ENCODE results near the gene PXK.

PXK gene

GRCh38 chr3:58459160-58459559 lies 126.5 kb downstream of the PXK start:
- no peaks in the 10 kb centered on the region for H3K36me3 ChIP-seq (ENCODE audit: insufficient read depth, low read length)
- H3K9ac ChIP-seq (ENCODE audit: insufficient read length) = no peak overlapping the region
- no peak for DNase-seq (ENCODE audit: low read depth, low spot score)
- H3K9me3 ChIP-seq (ENCODE audit: low read depth, low read length) = no peaks in the 10 kb centered on the region
- H3K27ac ChIP-seq = no peak overlapping the region
- no peak overlapping the region for H3K4me3 ChIP-seq
- no peak for TF ChIP-seq EZH2 (IDR thresholded peaks at IDR 0.05)

- Histone ChIP-seq H3K9me3 (ENCODE audit: low read depth, low read length) (no peaks in the 10 kb centered on the region), H3K36me3 (ENCODE audit: insufficient read depth, low read length) (no peaks in the 10 kb centered on the region), H3K4me3 (no peak overlapping the region), H3K9ac (ENCODE audit: insufficient read length) (no peak overlapping the region), H3K27ac (peak overlapping the region; percentile 78)
- no peak for DNase-seq (ENCODE audit: low read depth, low spot score)
- no peak for TF ChIP-seq EZH2 (IDR thresholded peaks at IDR 0.05)
- no peak for TF ChIP-seq POLR2AphosphoS5 (IDR thresholded peaks at IDR 0.05; ENCODE audit: borderline replicate concordance, low read depth, low read length)
- TF ChIP-seq FOXP2 (optimal IDR thresholded peaks at IDR 0.05; ENCODE audit: control extremely low read depth, extremely low read length, insufficient read depth) = no peak
Measured at GRCh38 chr3:58462829-58463180, 130.1 kb downstream of the PXK start.

GRCh38 chr3:58463181-58463941 lies 130.7 kb downstream of the PXK start:
- TF ChIP-seq EZH2 (IDR thresholded peaks at IDR 0.05) (no peak), POLR2AphosphoS5 (IDR thresholded peaks at IDR 0.05; ENCODE audit: borderline replicate concordance, low read depth, low read length) (0 out of 2 replicates have a peak, but pooled peaks have one; percentile 23), FOXP2 (optimal IDR thresholded peaks at IDR 0.05; ENCODE audit: control extremely low read depth, extremely low read length, insufficient read depth) (no peak)
- Histone ChIP-seq H3K9ac (ENCODE audit: insufficient read length) (no peak overlapping the region), H3K36me3 (ENCODE audit: insufficient read depth, low read length) (no peaks in the 10 kb centered on the region), H3K9me3 (ENCODE audit: low read depth, low read length) (no peaks in the 10 kb centered on the region), H3K27ac (peak overlapping the region; percentile 78), H3K4me3 (peak overlapping the region; percentile 49)
- DNase-seq (ENCODE audit: low read depth, low spot score) = peak; percentile 39

- Histone ChIP-seq H3K27ac (peak overlapping the region; percentile 78; the same call in 1 of the 2 replicates), H3K9me3 (ENCODE audit: low read depth, low read length) (no peaks in the 10 kb centered on the region), H3K4me3 (no peak overlapping the region), H3K9ac (ENCODE audit: insufficient read length) (no peak overlapping the region), H3K36me3 (ENCODE audit: insufficient read depth, low read length) (no peaks in the 10 kb centered on the region)
- DNase-seq (ENCODE audit: low read depth, low spot score) = no peak
- TF ChIP-seq POLR2AphosphoS5 (IDR thresholded peaks at IDR 0.05; ENCODE audit: borderline replicate concordance, low read depth, low read length) (no peak), FOXP2 (optimal IDR thresholded peaks at IDR 0.05; ENCODE audit: control extremely low read depth, extremely low read length, insufficient read depth) (no peak), EZH2 (IDR thresholded peaks at IDR 0.05) (no peak)
Measured at GRCh38 chr3:58463942-58464271, 131.2 kb downstream of the PXK start.

GRCh38 chr3:58464866-58465265 lies 132.2 kb downstream of the PXK start:
- Histone ChIP-seq H3K4me3 (no peak overlapping the region), H3K9me3 (ENCODE audit: low read depth, low read length) (no peaks in the 10 kb centered on the region), H3K27ac (no peak overlapping the region), H3K36me3 (ENCODE audit: insufficient read depth, low read length) (no peaks in the 10 kb centered on the region), H3K9ac (ENCODE audit: insufficient read length) (no peak overlapping the region)
- TF ChIP-seq EZH2 (IDR thresholded peaks at IDR 0.05) = no peak
- no peak for TF ChIP-seq FOXP2 (optimal IDR thresholded peaks at IDR 0.05; ENCODE audit: control extremely low read depth, extremely low read length, insufficient read depth)
- TF ChIP-seq POLR2AphosphoS5 (IDR thresholded peaks at IDR 0.05; ENCODE audit: borderline replicate concordance, low read depth, low read length) = no peak
- DNase-seq (ENCODE audit: low read depth, low spot score) = no peak

GRCh38 chr3:58466899-58467563 lies 134.3 kb downstream of the PXK start:
- no peak overlapping the region for H3K4me3 ChIP-seq
- H3K36me3 ChIP-seq (ENCODE audit: insufficient read depth, low read length) = no peaks in the 10 kb centered on the region
- no peaks in the 10 kb centered on the region for H3K9me3 ChIP-seq (ENCODE audit: low read depth, low read length)
- no peak overlapping the region for H3K9ac ChIP-seq (ENCODE audit: insufficient read length)
- H3K27ac ChIP-seq = no peak overlapping the region
- DNase-seq (ENCODE audit: low read depth, low spot score) = no peak
- TF ChIP-seq POLR2AphosphoS5 (IDR thresholded peaks at IDR 0.05; ENCODE audit: borderline replicate concordance, low read depth, low read length) (no peak), EZH2 (IDR thresholded peaks at IDR 0.05) (no peak), FOXP2 (optimal IDR thresholded peaks at IDR 0.05; ENCODE audit: control extremely low read depth, extremely low read length, insufficient read depth) (no peak)

- Histone ChIP-seq H3K9me3 (ENCODE audit: low read depth, low read length) (no peaks in the 10 kb centered on the region), H3K36me3 (ENCODE audit: insufficient read depth, low read length) (no peaks in the 10 kb centered on the region), H3K9ac (ENCODE audit: insufficient read length) (no peak overlapping the region), H3K4me3 (no peak overlapping the region), H3K27ac (no peak overlapping the region)
- TF ChIP-seq FOXP2 (optimal IDR thresholded peaks at IDR 0.05; ENCODE audit: control extremely low read depth, extremely low read length, insufficient read depth) (no peak), EZH2 (IDR thresholded peaks at IDR 0.05) (no peak), POLR2AphosphoS5 (IDR thresholded peaks at IDR 0.05; ENCODE audit: borderline replicate concordance, low read depth, low read length) (no peak)
- DNase-seq (ENCODE audit: low read depth, low spot score) = no peak
Measured at GRCh38 chr3:58469096-58469495, 136.4 kb downstream of the PXK start.

GRCh38 chr3:58470363-58471024 lies 137.8 kb downstream of the PXK start:
- Histone ChIP-seq H3K36me3 (ENCODE audit: insufficient read depth, low read length) (no peaks in the 10 kb centered on the region), H3K4me3 (peak overlapping the region; percentile 30; the same call in 1 of the 2 replicates), H3K27ac (peak overlapping the region; percentile 70; the same call in 1 of the 2 replicates), H3K9ac (ENCODE audit: insufficient read length) (no peak overlapping the region), H3K9me3 (ENCODE audit: low read depth, low read length) (no peaks in the 10 kb centered on the region)
- no peak for TF ChIP-seq EZH2 (IDR thresholded peaks at IDR 0.05)
- TF ChIP-seq FOXP2 (optimal IDR thresholded peaks at IDR 0.05; ENCODE audit: control extremely low read depth, extremely low read length, insufficient read depth) = no peak
- no peak for TF ChIP-seq POLR2AphosphoS5 (IDR thresholded peaks at IDR 0.05; ENCODE audit: borderline replicate concordance, low read depth, low read length)
- DNase-seq (ENCODE audit: low read depth, low spot score) = no peak

All from SK-N-MC (cell line).